Lower leg skin (tissue), 4 donors: ENCODE data around the gene SCML2. TPM values are rescaled to one million over a fixed set of nuclear protein-coding genes. Genes with fewer than 3 reads are reported as not detected.

Experiments used
- DNase-seq, 2 donors: peaks; one replicate each; pipeline ENCODE4 v3.0.0-alpha.2; 2019; ENCODE audit warnings: low spot score in 2 of 2
- H3K4me3 ChIP-seq: fragments of 200-600 bp; sonication (generic); 2 replicates; pipeline ENCODE4 v1.5.1; 2017; ENCODE audit warnings: mild to moderate bottlenecking, low read depth; ENCODE audit not compliant: poor library complexity, severe bottlenecking
- CTCF ChIP-seq, 3 donors: fragments of 450-650 bp; IDR thresholded peaks; one replicate each; pipeline ENCODE4 v1.5.1; 2016; ENCODE audit warnings: antibody characterized with exemption in 3 of 3, mild to moderate bottlenecking in 3 of 3, moderate library complexity in 2 of 3
- POLR2A ChIP-seq, 2 donors: fragments of 450-650 bp; IDR thresholded peaks; one replicate each; pipeline ENCODE4 v1.6.1; 2016 to 2017; ENCODE audit warnings: antibody characterized with exemption in 2 of 2, mild to moderate bottlenecking in 1 of 2, moderate library complexity in 1 of 2
- WGBS, 2 donors: methylation state at CpG; one replicate each; pipeline ENCODE4 v1.1.5; 2018; 5-methylcytosine and 5-hydroxymethylcytosine counted together
- intact Hi-C: fragments of 100-400 bp; cut with DNase I; formaldehyde crosslinking; loops from one replicate; pipeline ENCODE4 v1.15.0; 2023; ENCODE audit warnings: low total_unique reads
- total RNA-seq, 4 donors: library from RNA; depleted of rRNA; stranded (reverse); fragments of >200 nt; gene quantifications; one replicate each; pipeline ENCODE4 v1.1.0, GENCODE V29; 2016

The SCML2 gene
- total RNA-seq, 4 donors from 2014 or later: 1.9 to 5.4 (median 3.5) TPM

- TF ChIP-seq POLR2A (IDR thresholded peaks at IDR 0.05) (no peak), CTCF (IDR thresholded peaks at IDR 0.05) (no peak)
- DNase-seq: no peak
- no peak overlapping the region for H3K4me3 ChIP-seq
- intact Hi-C loops: no loop called here
- WGBS, 2 donors: 17 to 19% methylated on average over 2 of the region's 2 CpGs
Measured at GRCh38 chrX:18210470-18210869, 144.0 kb downstream of the SCML2 start.

- TF ChIP-seq CTCF (IDR thresholded peaks at IDR 0.05) (no peak), POLR2A (IDR thresholded peaks at IDR 0.05) (no peak)
- WGBS, 2 donors: 65 to 82% methylated on average over 8 of the region's 8 CpGs
- intact Hi-C loops: no loop called here
- no peak overlapping the region for H3K4me3 ChIP-seq
- no peak for DNase-seq
Measured at GRCh38 chrX:18206657-18207056, 147.8 kb downstream of the SCML2 start.

DNA sequence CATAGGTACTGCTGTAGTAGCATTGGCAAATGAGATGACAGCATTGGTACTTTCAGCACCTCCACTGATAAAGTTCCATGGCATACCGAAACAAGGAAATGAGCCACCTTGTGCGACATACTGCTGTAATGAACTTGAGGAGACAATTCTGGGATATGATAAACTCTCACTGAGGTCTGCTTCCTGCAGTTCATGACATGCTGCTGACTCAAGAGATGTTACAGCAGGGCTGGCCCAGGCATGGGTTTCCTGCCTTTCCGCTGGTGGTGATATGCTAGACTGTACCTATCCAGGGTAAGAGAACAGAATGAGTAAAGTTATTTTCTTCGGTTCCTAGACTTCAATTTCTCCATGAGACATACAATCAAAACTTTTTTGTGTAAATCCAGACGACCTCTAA is 150.9 kb downstream of the SCML2 start:
- WGBS, 2 donors: 69 to 76% methylated on average over 5 of the region's 5 CpGs
- no peak for TF ChIP-seq CTCF (IDR thresholded peaks at IDR 0.05)
- TF ChIP-seq POLR2A (IDR thresholded peaks at IDR 0.05): no peak
- H3K4me3 ChIP-seq: no peak overlapping the region
- no peak for DNase-seq
- intact Hi-C loops: no loop called here

GRCh38 chrX:18194688-18195087 is 159.8 kb downstream of the SCML2 start:
- intact Hi-C loops: no loop called here
- H3K4me3 ChIP-seq: no peak overlapping the region
- WGBS, 2 donors: 41 to 44% methylated on average over 1 of the region's 1 CpG
- TF ChIP-seq POLR2A (IDR thresholded peaks at IDR 0.05): no peak
- no peak for DNase-seq

Other genes starting within 250 kb of the SCML2 start
- gene BEND2, start 133.8 kb downstream of the SCML2 start, total RNA-seq: not detected
- gene CDKL5, start 70.9 kb upstream of the SCML2 start, total RNA-seq: 1 to 10 TPM; 3.3 to 9.2 (median 5.1) TPM